ENCODE results near the gene MTHFD1L. TPM values are rescaled to one million over a fixed set of nuclear protein-coding genes. Genes with fewer than 3 reads are reported as not detected.

MTHFD1L gene
- total RNA-seq, 4 donors from 2014 or later, result 0.35 to 1.6 (median 0.59) TPM; not detected in 1

DNA sequence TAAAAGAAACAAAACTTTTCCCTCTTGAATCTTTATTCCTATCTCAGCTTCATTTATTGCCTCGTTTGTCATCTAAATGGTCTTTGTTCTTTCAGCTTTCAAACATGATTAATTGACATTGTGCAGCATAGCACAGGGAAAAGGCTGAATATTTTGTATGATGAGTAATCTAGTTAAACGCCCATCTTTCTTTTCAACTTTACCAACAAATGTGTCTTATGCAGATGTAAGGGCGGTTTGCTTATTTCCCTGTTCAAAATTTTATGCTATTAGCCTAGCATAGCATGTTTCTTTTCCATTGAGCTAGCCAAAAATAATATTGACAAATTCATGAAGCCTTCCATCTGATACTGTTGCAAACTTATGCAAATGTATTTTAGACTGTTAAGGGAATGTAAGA, 197.8 kb downstream of the MTHFD1L start:
- in situ Hi-C loops (cut with MboI; ENCODE audit: low sequenced_read_pairs in 4 of 4), result no loop called here
- H3K4me3 ChIP-seq, result no peak overlapping the region
- H3K27me3 ChIP-seq, result no peaks in the 10 kb centered on the region
- no peak overlapping the region for H3K27ac ChIP-seq
- H3K4me1 ChIP-seq, result no peaks in the 10 kb centered on the region
- no peak for TF ChIP-seq POLR2A (IDR thresholded peaks at IDR 0.05)
- TF ChIP-seq, protein P1, sequence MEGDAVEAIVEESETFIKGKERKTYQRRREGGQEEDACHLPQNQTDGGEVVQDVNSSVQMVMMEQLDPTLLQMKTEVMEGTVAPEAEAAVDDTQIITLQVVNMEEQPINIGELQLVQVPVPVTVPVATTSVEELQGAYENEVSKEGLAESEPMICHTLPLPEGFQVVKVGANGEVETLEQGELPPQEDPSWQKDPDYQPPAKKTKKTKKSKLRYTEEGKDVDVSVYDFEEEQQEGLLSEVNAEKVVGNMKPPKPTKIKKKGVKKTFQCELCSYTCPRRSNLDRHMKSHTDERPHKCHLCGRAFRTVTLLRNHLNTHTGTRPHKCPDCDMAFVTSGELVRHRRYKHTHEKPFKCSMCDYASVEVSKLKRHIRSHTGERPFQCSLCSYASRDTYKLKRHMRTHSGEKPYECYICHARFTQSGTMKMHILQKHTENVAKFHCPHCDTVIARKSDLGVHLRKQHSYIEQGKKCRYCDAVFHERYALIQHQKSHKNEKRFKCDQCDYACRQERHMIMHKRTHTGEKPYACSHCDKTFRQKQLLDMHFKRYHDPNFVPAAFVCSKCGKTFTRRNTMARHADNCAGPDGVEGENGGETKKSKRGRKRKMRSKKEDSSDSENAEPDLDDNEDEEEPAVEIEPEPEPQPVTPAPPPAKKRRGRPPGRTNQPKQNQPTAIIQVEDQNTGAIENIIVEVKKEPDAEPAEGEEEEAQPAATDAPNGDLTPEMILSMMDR (IDR thresholded peaks at IDR 0.05 in 4 of 5, conservative IDR thresholded peaks at IDR 0.05 in 1 of 5), result no peak
- ATAC-seq (no peak), DNase-seq (no peak)
- H3K9me3 ChIP-seq, result no peaks in the 10 kb centered on the region
- no peaks in the 10 kb centered on the region for H3K36me3 ChIP-seq
- intact Hi-C loops (cut with DNase I; ENCODE audit: low total_unique reads), result no loop called here

DNA sequence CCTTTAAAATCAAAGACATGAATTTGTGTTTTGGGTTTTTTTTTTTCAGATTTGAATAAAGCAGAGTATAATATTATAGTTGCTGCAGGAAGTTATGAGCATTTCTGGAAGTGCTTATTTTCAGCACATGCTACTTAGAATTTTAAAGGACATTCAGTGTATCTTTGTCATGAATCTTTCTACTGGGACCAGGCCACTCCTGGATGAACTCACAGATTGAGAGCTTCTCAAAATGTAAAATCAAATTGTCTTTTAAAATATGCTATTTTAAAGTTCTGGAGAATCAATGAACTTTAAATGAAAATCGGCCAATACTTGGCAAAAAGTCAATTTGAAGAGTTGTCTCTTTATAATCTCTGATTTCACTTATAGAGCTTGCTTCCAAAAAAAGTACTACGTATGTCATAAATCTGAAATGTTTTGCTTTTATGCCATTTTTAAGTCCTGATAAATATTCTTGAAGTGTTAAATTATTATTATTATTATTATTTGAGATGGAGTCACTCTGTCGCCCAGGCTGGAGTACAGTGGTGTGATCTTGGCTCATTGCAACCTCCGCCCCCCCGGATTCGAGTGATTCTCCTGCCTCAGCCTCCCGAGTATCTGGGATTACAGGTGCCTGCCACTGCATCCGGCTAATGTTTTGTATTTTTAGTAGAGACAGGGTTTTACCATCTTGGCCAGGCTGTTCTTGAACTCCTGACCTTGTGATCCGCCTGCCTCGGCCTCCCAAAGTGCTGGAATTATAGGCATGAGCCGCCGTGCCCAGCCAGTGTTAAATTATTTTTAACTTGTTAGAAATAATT, 198.5 kb downstream of the MTHFD1L start:
- Histone ChIP-seq H3K4me3 (no peak overlapping the region), H3K27me3 (no peaks in the 10 kb centered on the region), H3K27ac (no peak overlapping the region), H3K9me3 (no peaks in the 10 kb centered on the region), H3K36me3 (no peaks in the 10 kb centered on the region), H3K4me1 (peaks cover 5 to 6% of the 10 kb centered on the region in 2 donors)
- DNase-seq, result no peak
- in situ Hi-C loops (cut with MboI; ENCODE audit: low sequenced_read_pairs in 4 of 4) (no loop called here), intact Hi-C loops (cut with DNase I; ENCODE audit: low total_unique reads) (no loop called here)
- ATAC-seq, result no peak
- TF ChIP-seq, protein P1 (IDR thresholded peaks at IDR 0.05 in 4 of 5, conservative IDR thresholded peaks at IDR 0.05 in 1 of 5), result no peak
- TF ChIP-seq POLR2A (IDR thresholded peaks at IDR 0.05), result no peak

DNA sequence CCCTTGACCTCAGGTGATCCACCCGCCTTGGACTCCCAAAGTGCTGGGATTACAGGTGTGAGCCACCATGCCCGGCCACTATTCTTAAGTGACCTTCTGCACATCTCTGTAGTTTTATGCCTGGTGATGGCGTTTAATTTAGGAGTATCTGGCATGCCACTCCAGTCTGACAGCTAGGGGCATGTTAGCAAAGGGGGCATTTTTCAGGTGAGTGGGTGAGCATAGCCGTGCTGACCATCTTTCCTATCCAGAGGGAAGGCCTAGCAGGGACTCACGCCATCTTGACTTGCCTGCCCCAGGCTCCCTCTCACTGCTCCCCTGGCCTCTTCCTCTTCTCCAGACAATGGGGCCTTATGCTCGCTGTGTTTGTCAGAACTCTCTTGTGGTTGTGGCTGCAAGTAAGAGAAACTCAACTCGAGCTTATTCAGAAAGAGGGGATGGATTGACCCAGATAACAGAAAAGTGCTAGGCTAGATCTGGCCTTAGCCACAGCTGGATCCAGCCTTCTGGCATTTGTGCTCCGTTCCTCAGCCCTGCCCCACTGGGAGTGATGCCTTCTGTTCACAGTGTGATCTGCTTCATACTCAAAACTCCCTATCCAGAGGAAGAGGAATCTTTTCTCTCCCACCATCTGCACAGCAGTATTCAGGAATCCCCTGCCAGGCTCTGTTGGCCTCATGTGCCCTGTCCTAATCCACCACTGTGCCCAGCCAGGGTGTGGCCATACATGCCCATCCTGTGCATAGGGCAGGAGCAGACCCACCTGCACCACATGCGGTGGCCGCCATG, 199.7 kb downstream of the MTHFD1L start:
- no peak for ATAC-seq
- no peaks in the 10 kb centered on the region for H3K27me3 ChIP-seq
- no peaks in the 10 kb centered on the region for H3K9me3 ChIP-seq
- peaks cover 6% of the 10 kb centered on the region in 2 donors for H3K4me1 ChIP-seq
- no peak overlapping the region for H3K4me3 ChIP-seq
- intact Hi-C loops (cut with DNase I; ENCODE audit: low total_unique reads), result no loop called here
- DNase-seq, result no peak
- in situ Hi-C loops (cut with MboI; ENCODE audit: low sequenced_read_pairs in 4 of 4), result no loop called here
- no peaks in the 10 kb centered on the region for H3K36me3 ChIP-seq
- TF ChIP-seq POLR2A (IDR thresholded peaks at IDR 0.05), result no peak
- TF ChIP-seq, protein P1 (IDR thresholded peaks at IDR 0.05 in 4 of 5, conservative IDR thresholded peaks at IDR 0.05 in 1 of 5), result no peak
- H3K27ac ChIP-seq, result no peak overlapping the region

DNA sequence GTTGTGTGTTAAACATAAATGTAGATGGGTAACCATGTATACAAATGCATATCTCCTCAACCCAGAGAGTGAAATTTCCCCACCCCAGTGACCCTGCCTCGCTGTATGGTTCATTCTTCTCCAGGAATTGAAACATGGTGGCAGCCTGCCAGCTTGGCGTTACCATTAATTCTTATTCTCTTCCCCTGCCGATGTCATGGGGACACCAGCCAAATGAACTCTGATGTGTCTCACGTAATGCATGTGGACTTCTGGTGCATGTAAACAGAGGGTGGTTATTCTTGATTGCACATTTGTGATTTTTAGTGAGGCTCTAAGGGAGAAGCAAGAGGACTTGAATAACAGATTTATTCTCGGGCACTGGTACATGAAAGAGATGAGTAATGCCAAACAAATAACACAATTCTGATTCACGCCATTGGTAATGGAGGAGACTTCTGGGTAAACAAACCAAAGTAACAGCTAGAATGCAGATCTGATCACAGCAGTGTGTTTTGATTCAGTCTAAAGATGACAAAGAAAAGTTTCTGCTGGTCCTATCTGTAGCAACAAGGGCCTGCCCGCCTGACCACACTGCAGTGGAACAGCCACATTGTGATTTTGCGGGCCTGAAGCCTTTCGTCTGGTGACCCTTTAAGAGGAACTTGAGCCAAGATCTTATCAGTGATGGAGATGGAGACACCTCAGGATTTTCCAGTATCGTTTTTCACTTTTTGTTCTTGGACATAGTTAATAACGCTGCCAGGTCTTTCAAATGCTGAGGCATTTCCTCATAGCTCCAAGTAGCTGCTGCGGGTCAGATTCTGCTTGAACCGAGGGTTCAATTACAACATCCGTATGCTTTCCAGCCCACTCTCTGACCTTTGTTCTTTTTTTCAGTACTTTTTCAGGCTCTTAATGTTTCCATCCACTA, 202.4 kb downstream of the MTHFD1L start:
- no peak for TF ChIP-seq POLR2A (IDR thresholded peaks at IDR 0.05)
- TF ChIP-seq, protein P1 (IDR thresholded peaks at IDR 0.05 in 4 of 5, conservative IDR thresholded peaks at IDR 0.05 in 1 of 5), result no peak
- in situ Hi-C loops (cut with MboI; ENCODE audit: low sequenced_read_pairs in 4 of 4), result no loop called here

More for the DNA sequence above, 202.4 kb downstream of the MTHFD1L start:
- Histone ChIP-seq H3K9me3 (no peaks in the 10 kb centered on the region), H3K27me3 (no peaks in the 10 kb centered on the region), H3K27ac (peak overlapping the region; percentile 59 to 78 (median 70)), H3K4me1 (peaks cover 6% of the 10 kb centered on the region in 2 donors), H3K36me3 (no peaks in the 10 kb centered on the region), H3K4me3 (peak overlapping the region in 1 of 4 donors; percentile 10)
- ATAC-seq (peak; percentile 89 to 91), DNase-seq (peak; percentile 13 to 39)
- intact Hi-C loops (cut with DNase I; ENCODE audit: low total_unique reads), result no loop called here
